ENCODE data around the gene GADD45A. TPM values are rescaled to one million over a fixed set of nuclear protein-coding genes. Genes with fewer than 3 reads are reported as not detected.
"Not testable (repeated sequence)": the region's sequence is repeated elsewhere in the genome, so short reads cannot be mapped to it uniquely, and the experiment has no call there.

The GADD45A gene
- total RNA-seq, 2 donors from 2014 or later, result 26.3 to 78.8 TPM

DNA sequence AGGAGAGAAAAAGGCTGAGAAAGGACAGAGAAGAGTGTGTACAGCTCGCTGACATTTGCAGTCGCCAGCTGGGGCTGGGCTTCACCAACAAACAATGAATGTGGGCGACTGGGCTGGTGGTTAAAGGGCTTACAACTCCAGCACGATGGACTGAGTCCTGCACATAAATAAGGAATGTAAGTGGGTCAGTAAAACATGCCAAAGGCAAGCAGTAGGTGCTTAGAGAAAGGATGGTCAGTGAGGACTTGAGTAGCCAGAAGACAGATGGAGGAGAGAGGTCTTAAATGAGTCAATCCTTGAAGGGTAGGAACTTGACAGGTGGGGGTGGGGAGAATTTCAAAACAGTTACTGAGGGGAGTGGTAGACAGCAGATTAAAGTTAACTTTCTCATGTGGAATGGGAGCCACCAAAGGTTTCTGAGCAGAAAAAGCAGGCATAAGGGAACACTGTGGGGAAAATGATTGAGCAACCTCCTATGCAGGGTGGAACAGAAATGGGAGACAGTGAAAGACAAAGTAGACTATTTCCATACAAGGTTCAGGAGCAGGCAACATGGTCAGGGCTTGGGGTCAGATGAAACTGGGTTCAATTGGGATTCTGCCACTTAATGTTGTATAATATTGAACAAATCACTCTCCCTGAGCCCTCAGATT, 37.4 kb downstream of the GADD45A start:
- Mint-ChIP-seq H3K36me3 (no peaks in the 10 kb centered on the region), H3K9me3 (no peaks in the 10 kb centered on the region), H3K27ac (no peak overlapping the region)
- no peak for DNase-seq (ENCODE audit: low spot score in 2 of 2)
- ATAC-seq, result no peak

DNA sequence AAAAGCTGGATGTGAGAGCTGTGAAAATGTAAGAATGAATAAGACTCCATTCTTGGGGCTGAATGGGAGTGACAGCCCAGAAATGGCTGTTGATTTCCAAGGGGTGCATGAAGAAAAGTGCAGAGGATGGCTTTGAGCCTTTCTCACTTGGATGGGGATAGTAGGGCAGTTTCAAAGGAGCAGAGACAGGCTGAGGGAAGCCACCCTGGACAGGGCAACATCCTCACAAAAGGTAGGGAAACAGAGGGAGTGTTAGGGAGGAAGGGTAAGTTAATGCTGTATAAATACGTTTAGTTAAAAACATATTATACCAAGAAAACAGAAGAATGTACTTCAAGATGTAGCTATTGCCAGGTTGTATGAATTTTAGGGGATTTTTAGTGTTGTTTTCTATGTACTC, 38.1 kb downstream of the GADD45A start:
- no peak for ATAC-seq
- Mint-ChIP-seq H3K9me3 (no peaks in the 10 kb centered on the region), H3K27ac (no peak overlapping the region), H3K36me3 (no peaks in the 10 kb centered on the region)
- DNase-seq (ENCODE audit: low spot score in 2 of 2), result no peak

DNA sequence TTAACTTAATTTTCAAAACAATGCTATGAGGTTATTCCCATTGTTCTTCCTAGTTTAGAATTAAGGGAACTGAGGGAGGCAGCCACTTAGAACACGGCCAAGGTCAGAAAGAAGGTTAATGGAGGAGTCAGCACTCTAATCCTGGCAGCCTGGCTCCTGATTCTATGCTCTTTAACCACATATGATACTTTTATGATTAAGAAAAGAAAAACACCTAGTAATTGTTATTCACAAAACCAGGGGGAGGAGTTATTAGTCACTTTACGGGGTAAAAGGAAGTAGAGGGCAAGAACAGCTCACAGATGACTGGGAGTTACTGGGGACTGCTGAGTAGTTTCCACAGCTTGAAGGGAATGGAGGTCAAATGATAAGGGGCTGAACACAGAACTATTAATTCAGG, 38.6 kb downstream of the GADD45A start:
- no peak overlapping the region for H3K27ac Mint-ChIP-seq
- peak; percentile 93 to 96 for ATAC-seq
- DNase-seq (ENCODE audit: low spot score in 2 of 2), result no peak
- H3K9me3 Mint-ChIP-seq, result no peaks in the 10 kb centered on the region
- no peaks in the 10 kb centered on the region for H3K36me3 Mint-ChIP-seq

DNA sequence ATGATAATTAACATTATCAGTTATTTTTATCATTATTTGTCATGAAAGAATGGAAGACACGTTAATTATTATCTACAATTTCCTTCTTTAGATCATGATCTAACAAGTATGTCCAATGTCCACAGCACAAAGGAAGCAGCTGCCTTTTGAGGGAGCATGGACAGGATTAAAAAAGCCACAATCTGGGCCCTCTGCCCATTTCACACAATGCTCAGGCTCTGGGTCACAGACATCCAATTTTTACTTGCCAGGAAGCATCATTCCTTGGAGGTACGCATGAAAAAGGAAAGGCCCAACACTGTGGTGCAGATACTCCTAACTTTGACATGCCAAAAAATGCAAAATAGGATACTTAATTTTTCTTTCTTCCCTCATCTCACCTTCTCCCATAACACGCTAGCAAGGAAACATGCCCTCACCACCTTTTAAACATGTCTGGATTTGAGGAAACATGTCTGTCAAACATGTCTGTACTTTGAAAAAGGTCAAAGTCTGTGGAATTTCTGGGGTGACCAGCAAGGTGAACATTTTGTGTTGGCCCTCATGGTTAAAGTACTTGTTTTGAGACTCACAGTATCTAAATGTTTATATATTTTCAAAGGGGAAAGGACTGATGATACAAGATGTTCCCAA, 40.0 kb downstream of the GADD45A start:
- Mint-ChIP-seq H3K27ac (no peak overlapping the region), H3K36me3 (no peaks in the 10 kb centered on the region), H3K9me3 (no peaks in the 10 kb centered on the region)
- no peak for ATAC-seq
- DNase-seq (ENCODE audit: low spot score in 2 of 2), result no peak

DNA sequence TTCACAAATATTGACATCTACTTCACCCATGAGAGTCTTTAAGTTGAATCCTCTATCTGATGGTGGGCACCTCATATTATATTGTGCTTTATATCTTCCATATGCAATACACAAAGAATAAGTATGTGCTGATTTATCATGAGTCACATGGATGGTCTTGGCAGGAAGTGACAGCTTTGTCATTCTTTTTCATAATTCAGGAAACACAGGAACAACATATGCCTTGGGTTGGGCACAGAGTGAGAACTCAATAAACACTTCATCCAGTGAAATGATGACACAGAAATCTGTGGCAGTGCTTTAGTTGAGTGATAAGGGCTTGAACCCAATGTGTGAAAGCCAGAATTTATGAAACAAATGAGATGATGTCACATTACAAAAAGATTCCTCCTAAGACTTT, 41.2 kb downstream of the GADD45A start:
- Mint-ChIP-seq H3K36me3 (no peaks in the 10 kb centered on the region), H3K27ac (no peak overlapping the region), H3K9me3 (no peaks in the 10 kb centered on the region)
- DNase-seq (ENCODE audit: low spot score in 2 of 2) (no peak), ATAC-seq (peak; percentile 21 to 37)

DNA sequence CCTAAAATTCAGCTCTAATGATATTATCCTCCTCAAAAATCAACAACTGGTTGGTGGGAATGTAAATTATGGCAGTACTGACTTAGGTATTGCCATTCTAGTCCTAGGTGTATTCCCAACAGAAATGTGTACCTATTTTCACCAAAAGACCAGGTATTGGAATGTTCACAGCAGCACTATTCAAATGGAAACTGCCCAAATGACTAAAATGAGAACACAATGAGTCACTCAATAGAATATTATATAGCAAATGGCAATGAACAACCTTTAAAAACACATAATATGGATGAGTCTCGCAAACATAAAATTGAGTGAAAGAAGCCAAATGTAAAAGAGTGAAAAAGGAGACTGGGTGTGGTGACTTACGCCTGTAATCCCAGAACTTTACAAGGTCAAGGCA, 44.9 kb downstream of the GADD45A start:
- Mint-ChIP-seq H3K27ac (no peak overlapping the region), H3K36me3 (no peaks in the 10 kb centered on the region)

DNA sequence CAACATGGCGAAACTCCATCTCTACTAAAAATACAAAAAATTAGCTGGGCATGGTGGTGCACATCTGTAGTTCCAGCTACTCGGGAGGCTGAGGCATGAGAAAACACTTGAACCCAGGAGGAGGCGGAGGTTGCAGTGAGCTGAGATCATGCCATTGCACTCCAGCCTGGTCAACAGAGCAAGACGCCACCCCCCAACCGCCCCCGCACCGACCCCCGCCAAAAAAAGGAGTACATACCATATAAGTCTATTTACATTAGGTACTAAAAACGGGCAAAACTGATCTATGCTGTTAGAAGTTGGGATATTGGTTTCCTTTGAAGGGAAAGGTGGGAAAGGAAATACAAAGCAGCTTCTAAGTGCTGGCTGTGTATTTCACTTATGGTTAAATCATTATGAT, 45.3 kb downstream of the GADD45A start:
- not testable (repeated sequence) for H3K27ac Mint-ChIP-seq; DNase-seq (ENCODE audit: low spot score in 2 of 2); H3K36me3 Mint-ChIP-seq; ATAC-seq; H3K9me3 Mint-ChIP-seq

More for the DNA sequence above, 44.9 kb downstream of the GADD45A start:
- DNase-seq (ENCODE audit: low spot score in 2 of 2), result no peak
- H3K9me3 Mint-ChIP-seq, result no peaks in the 10 kb centered on the region
- peak; percentile 59 to 67 for ATAC-seq

DNA sequence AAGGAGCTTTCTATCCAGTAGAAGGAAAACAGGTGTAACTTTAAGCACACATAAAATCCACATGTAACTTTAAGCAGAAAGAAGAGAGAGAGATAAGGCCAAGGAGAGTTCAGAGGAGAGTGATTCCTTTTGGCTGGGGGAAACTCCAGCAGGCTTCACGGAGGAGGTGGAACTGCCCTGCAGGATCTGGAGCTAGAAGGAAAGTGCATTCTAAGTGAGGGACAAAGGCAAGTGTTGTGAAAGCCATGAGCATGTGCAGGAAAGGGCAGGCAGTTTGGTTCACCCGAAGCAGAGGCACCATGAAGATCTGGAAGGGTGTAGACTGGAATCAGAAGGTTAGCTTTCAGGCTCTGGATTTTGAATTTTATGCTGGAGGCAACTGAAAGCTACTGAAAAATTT, 46.3 kb downstream of the GADD45A start:
- Mint-ChIP-seq H3K36me3 (peaks cover 0 to 4% of the 10 kb centered on the region in 2 donors), H3K9me3 (no peaks in the 10 kb centered on the region), H3K27ac (no peak overlapping the region)
- ATAC-seq (no peak), DNase-seq (ENCODE audit: low spot score in 2 of 2) (no peak)

DNA sequence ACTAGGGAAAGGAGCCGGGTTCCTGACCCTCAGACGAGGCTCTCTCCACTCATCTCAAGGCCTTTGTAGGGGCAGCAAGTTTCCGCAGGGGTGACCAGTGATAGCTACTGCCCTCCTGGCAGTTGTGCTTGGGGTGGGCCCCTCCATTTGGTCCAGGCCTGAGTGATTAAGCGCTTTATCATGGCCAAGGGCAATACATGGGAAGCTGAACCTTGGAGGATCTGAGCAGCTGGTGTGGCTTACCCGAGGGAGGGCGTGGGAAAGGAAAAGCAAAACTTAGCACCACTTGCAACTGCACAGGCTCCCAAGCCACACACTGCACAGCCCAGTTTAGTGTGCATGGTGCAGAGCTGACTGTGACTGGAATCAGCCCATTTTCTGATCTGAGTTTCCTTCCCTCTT, 47.8 kb downstream of the GADD45A start:
- H3K9me3 Mint-ChIP-seq, result no peaks in the 10 kb centered on the region
- ATAC-seq (no peak), DNase-seq (ENCODE audit: low spot score in 2 of 2) (no peak)
- H3K36me3 Mint-ChIP-seq, result peaks cover 0 to 8% of the 10 kb centered on the region in 2 donors
- no peak overlapping the region for H3K27ac Mint-ChIP-seq

DNA sequence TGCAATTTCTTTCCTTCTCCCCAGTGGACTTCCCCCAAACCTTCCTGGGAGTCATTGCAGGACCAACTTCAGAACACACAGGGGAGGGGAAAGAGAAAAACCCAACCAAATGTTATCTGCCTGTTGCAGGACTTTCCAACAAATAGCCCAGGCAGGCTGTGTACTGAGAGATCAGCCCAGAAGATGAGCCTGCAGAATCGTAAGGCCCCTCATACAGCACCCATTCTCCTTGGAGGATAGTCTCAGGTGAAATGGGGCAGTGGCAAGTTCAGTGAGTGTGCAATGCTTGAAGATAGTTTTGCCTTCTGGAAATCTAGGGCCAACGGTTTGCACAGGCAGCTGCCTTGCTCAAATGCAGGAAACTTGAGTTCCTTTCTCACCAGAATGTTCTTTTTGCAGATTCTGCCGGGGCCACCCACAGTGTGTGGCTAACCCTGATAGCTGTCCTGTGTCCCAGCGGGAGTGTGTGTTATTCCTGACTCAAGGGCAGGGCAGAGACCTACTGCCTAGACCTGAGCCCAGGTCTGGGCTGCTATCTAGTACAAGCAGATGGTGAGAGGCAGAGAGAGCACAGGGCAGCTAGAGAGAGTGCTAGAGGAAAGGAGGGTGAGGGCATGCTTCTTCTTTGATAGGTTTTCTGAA, 48.8 kb downstream of the GADD45A start:
- Mint-ChIP-seq H3K36me3 (peaks cover 0 to 8% of the 10 kb centered on the region in 2 donors), H3K9me3 (no peaks in the 10 kb centered on the region), H3K27ac (no peak overlapping the region)
- no peak for ATAC-seq
- no peak for DNase-seq (ENCODE audit: low spot score in 2 of 2)

DNA sequence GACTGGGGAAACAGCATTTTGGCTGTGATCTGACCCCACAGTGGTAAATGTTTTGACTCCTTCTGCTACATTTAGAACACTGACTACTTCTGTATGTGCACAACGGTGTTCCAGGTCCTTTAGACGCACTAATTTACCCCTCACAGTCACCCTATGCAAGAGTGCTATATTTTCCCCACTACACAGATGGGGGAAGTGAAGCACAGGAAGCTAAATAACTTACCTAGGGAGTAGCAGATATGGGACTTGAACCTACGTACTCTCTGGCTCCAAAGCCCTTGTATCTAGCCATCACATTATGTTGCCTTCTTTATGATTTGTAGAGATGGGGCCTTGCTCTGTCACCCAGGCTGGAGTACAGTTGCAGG, 49.3 kb downstream of the GADD45A start:
- no peaks in the 10 kb centered on the region for H3K9me3 Mint-ChIP-seq
- H3K36me3 Mint-ChIP-seq, result peaks cover 0 to 8% of the 10 kb centered on the region in 2 donors
- ATAC-seq (no peak), DNase-seq (ENCODE audit: low spot score in 2 of 2) (no peak)
- no peak overlapping the region for H3K27ac Mint-ChIP-seq

DNA sequence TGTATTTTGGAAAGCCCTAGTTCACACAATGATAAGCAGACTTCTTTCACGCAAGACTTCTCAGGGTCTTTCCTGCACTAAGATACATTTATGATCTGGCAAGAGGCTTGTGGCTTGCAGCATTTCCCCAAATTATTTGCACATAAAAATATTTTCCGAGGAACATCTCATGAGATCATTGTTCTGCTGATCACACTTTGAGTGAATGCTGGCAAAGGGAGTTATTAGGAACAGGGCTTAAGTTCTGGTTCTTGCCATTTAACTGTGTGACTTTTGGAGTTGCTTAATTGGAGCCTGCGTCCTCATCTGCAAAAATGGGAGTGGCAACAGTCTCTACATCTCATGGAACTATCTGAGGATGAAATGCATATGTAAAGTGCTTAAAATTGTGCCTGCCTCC, 50.2 kb downstream of the GADD45A start:
- Mint-ChIP-seq H3K27ac (no peak overlapping the region), H3K36me3 (peaks cover 0 to 8% of the 10 kb centered on the region in 2 donors), H3K9me3 (no peaks in the 10 kb centered on the region)
- ATAC-seq, result no peak
- DNase-seq (ENCODE audit: low spot score in 2 of 2), result no peak

DNA sequence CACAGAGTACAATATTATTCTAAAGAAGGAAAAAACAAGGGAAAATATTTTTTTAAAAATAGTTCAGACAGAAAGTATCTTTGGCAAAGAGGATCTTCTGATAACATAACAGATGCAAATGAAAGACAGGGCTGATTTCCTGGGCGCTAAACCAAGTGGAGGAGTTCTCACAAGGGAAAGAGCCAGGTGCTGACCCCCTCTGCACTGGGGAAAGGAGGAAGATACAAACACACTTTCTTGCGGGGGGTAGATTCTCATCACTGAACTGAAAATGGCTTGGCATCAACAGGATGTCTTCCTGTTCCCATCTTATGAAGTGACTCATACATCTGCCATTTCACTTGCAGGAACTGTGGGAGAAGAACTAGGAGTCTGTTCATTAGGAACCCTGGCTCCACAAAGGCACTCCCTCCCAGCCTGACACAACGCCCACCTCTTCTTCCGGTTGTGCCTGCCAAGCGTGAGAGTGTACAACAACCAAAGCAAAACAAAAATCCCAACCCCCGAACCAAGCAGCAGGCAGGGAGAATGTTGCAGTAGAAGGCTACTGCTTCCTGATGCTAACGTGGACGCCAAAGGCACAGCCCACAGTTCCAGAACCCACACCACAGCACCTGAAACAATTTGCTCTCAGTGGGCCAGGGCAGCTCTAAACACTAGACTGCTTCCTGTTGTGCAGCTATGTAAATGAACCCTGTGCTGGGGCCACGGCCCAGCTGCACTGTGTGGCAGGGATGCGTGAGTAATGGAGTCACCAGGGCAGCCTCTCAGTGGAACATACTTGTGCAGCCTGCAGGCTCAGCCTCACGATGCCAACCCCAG, 51.0 kb downstream of the GADD45A start:
- ATAC-seq (peak; percentile 98 to 99), DNase-seq (ENCODE audit: low spot score in 2 of 2) (peak in 1 of 2 donors; percentile 42)
- Mint-ChIP-seq H3K36me3 (peaks cover 0 to 8% of the 10 kb centered on the region in 2 donors), H3K27ac (peak overlapping the region; percentile 86 to 90), H3K9me3 (no peaks in the 10 kb centered on the region)

DNA sequence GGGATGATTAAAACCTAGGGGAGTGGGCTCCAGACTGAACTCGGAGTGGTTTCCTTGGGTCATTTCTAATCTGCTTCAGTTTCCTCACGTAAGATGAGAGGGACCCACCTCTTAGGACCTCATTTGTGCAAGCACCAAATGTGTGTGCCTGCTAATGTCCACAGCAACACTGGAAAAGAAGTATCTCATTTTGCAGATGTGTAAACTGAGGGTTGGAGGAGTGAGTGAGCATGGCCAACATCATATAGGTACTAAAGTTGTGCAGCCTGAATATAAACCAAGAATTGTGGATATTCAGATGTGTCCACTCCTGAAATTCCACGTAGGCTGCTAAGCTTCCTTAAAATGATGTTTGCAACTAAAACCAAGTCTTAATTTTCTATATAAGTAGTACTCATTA, 51.7 kb downstream of the GADD45A start:
- ATAC-seq, result no peak
- Mint-ChIP-seq H3K9me3 (no peaks in the 10 kb centered on the region), H3K27ac (peak overlapping the region in 1 of 2 donors; percentile 86), H3K36me3 (peaks cover 0 to 8% of the 10 kb centered on the region in 2 donors)
- no peak for DNase-seq (ENCODE audit: low spot score in 2 of 2)

DNA sequence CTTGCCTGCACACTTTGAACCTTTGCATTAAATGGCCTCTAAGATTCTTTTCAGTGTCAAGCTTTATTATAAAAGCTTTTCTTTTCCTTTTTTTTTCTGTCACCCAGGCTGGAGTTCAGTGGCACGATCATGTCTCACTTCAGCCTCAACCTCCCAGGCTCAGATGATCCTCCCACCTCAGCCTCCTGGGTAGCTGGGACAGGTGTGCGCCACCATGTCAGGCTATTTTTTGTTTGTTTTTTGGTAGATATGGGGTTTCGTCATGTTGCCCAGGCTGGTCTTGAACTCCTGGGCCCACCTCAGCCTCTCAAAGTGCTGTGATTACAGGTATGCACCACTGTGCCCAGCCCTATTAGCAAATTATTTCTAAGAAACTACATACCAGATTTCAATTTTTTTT, 52.9 kb downstream of the GADD45A start:
- no peak for ATAC-seq
- DNase-seq (ENCODE audit: low spot score in 2 of 2), result no peak

More for the DNA sequence above, 52.9 kb downstream of the GADD45A start:
- peaks cover 0 to 8% of the 10 kb centered on the region in 2 donors for H3K36me3 Mint-ChIP-seq
- no peak overlapping the region for H3K27ac Mint-ChIP-seq
- no peaks in the 10 kb centered on the region for H3K9me3 Mint-ChIP-seq
